Neural cell (in vitro differentiated cells): ENCODE data around the gene BTG4. TPM values are rescaled to one million over a fixed set of nuclear protein-coding genes. Genes with fewer than 3 reads are reported as not detected.

Experiments used
- H2AFZ ChIP-seq: fragments of 200-600, 300-800 bp; sonication (generic), shearing (Covaris generic); 2 replicates; pipeline ENCODE4 v1.6.0; 2014; ENCODE audit warnings: low read depth, mild to moderate bottlenecking, antibody characterized with exemption, low read length, moderate library complexity
- H3F3A ChIP-seq: fragments of 200-600 bp; shearing (Covaris generic); 2 replicates; pipeline ENCODE4 v1.6.1; 2016; ENCODE audit warnings: mild to moderate bottlenecking, moderate library complexity, mixed read lengths, antibody characterized with exemption, low read length; ENCODE audit not compliant: insufficient read depth, poor library complexity, severe bottlenecking
- H3K27ac ChIP-seq: fragments of 200-600, 300-800 bp; sonication (generic), shearing (Covaris generic); 2 replicates; pipeline ENCODE4 v1.5.1; 2014; ENCODE audit warnings: mild to moderate bottlenecking, low read length, moderate library complexity
- H3K27me3 ChIP-seq: fragments of 300-800, 200-600 bp; sonication (generic), shearing (Covaris generic); 2 replicates; pipeline ENCODE4 v1.6.0; 2014; ENCODE audit warnings: mild to moderate bottlenecking, low read depth, low read length, moderate library complexity; ENCODE audit not compliant: insufficient read depth
- H3K36me3 ChIP-seq: fragments of 300-800, 200-600 bp; sonication (generic), shearing (Covaris generic); 2 replicates; pipeline ENCODE4 v1.5.1; 2014; ENCODE audit warnings: mild to moderate bottlenecking, antibody characterized with exemption, low read length, moderate library complexity; ENCODE audit not compliant: insufficient read depth
- H3K4me2 ChIP-seq: fragments of 300-800, 200-600 bp; sonication (generic), shearing (Covaris generic); 2 replicates; pipeline ENCODE4 v1.6.0; 2014; ENCODE audit warnings: mild to moderate bottlenecking, low read length
- H3K4me3 ChIP-seq: fragments of 300-800, 200-600 bp; sonication (generic), shearing (Covaris generic); 2 replicates; pipeline ENCODE4 v1.5.1; 2014; ENCODE audit warnings: mild to moderate bottlenecking, low read length, moderate library complexity
- H3K79me2 ChIP-seq: fragments of 200-600 bp; shearing (Covaris generic); replicated peaks from 2 replicates; pipeline ENCODE4 v1.6.0; 2014; ENCODE audit warnings: mild to moderate bottlenecking, low read length, moderate library complexity; ENCODE audit not compliant: insufficient read depth
- H3K9ac ChIP-seq: fragments of 300-800, 200-600 bp; sonication (generic), shearing (Covaris generic); 2 replicates; pipeline ENCODE4 v1.6.1; 2016; ENCODE audit warnings: mild to moderate bottlenecking, low read length, mixed read lengths
- H3K9me2 ChIP-seq: fragments of 200-600 bp; shearing (Covaris generic); 2 replicates; pipeline ENCODE4 v1.6.1; 2016; ENCODE audit warnings: mild to moderate bottlenecking, low read length, mixed read lengths; ENCODE audit not compliant: insufficient read depth
- H3K9me3 ChIP-seq: fragments of 200-600, 300-800 bp; sonication (generic), shearing (Covaris generic); 2 replicates; pipeline ENCODE4 v1.6.1; 2016; ENCODE audit warnings: mild to moderate bottlenecking, mixed run types, low read length, moderate library complexity, mixed read lengths
- H4K20me1 ChIP-seq: fragments of 200-600 bp; shearing (Covaris generic); 2 replicates; pipeline ENCODE4 v1.6.1; 2016; ENCODE audit warnings: mild to moderate bottlenecking, mixed run types; ENCODE audit not compliant: insufficient read depth
- EP300 ChIP-seq: fragments of 450-650 bp; conservative IDR thresholded peaks from 2 replicates; pipeline ENCODE4 v1.6.1; 2014; ENCODE audit warnings: antibody characterized with exemption, mild to moderate bottlenecking, moderate library complexity; ENCODE audit not compliant: poor library complexity, severe bottlenecking
- EZH2 ChIP-seq: fragments of 200-600, 300-800 bp; shearing (Covaris generic), sonication (generic); IDR thresholded peaks from 2 replicates; pipeline ENCODE4 v1.6.1; 2014; ENCODE audit warnings: antibody characterized with exemption, low read length, borderline replicate concordance, mild to moderate bottlenecking; ENCODE audit not compliant: insufficient read depth, poor library complexity, severe bottlenecking
- MXI1 ChIP-seq: fragments of 450-650 bp; conservative IDR thresholded peaks from 2 replicates; pipeline ENCODE4 v1.6.1; 2014; ENCODE audit warnings: antibody characterized with exemption, mild to moderate bottlenecking; ENCODE audit not compliant: poor library complexity, severe bottlenecking
- POLR2AphosphoS5 ChIP-seq: IDR thresholded peaks from 2 replicates; pipeline ENCODE4 v1.6.1; 2012
- RAD21 ChIP-seq: fragments of 450-650 bp; conservative IDR thresholded peaks from 2 replicates; pipeline ENCODE4 v1.6.1; 2014; ENCODE audit warnings: antibody characterized with exemption, mild to moderate bottlenecking, moderate library complexity
- SMC3 ChIP-seq: fragments of 450-650 bp; conservative IDR thresholded peaks from 2 replicates; pipeline ENCODE4 v1.6.1; 2014; ENCODE audit warnings: antibody characterized with exemption, mild to moderate bottlenecking, moderate library complexity; ENCODE audit not compliant: poor library complexity
- TAF1 ChIP-seq: IDR thresholded peaks from 2 replicates; pipeline ENCODE4 v1.6.1; 2012; ENCODE audit warnings: low read depth
- polyA plus RNA-seq: library from polyadenylated mRNA; depleted of rRNA; stranded (reverse); fragments of >200 nt; gene quantifications from 2 replicates; pipeline ENCODE4 v1.2.3, GENCODE V29; 2014
- TF ChIP-seq, protein P1 (sequence below): IDR thresholded peaks from 2 replicates; pipeline ENCODE4 v1.6.1; 2012; ENCODE audit warnings: borderline replicate concordance
- TF ChIP-seq, protein P2 (sequence below): fragments of 450-650 bp; IDR thresholded peaks from 2 replicates; pipeline ENCODE4 v1.5.1; 2014; ENCODE audit warnings: antibody characterized with exemption, mild to moderate bottlenecking, moderate library complexity; ENCODE audit not compliant: poor library complexity, severe bottlenecking

The BTG4 gene
- polyA plus RNA-seq, 1 donor from 2014 or later = not detected

DNA sequence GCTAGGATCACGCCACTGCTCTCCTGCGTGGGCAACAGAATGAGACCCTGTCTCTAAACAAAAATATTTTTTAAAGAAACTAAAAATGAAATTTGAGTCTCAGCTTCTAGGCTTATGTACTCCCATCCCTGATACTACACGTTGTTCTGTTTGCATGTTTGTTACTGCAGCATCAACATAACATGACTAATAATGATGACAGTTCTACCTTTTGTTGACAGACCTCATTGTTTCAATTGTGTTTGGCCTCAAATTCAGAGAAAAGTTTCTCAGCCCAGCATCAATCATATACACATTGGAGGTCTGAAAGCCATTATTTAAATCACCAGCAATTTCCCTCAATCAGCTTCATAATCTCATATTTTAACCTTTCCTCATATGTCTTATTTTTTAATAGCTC is 49.1 kb upstream of the BTG4 start:
- no peak overlapping the region for H2AFZ ChIP-seq
- H3K27ac ChIP-seq = no peak overlapping the region
- H3K27me3 ChIP-seq = no peaks in the 10 kb centered on the region
- no peaks in the 10 kb centered on the region for H3K9me3 ChIP-seq
- H3K79me2 ChIP-seq = no peaks in the 10 kb centered on the region
- H3K9me2 ChIP-seq = no peaks in the 10 kb centered on the region
- no peak overlapping the region for H3K4me2 ChIP-seq
- no peak overlapping the region for H3K9ac ChIP-seq
- H4K20me1 ChIP-seq = no peaks in the 10 kb centered on the region
- H3K36me3 ChIP-seq = no peaks in the 10 kb centered on the region
- H3F3A ChIP-seq = no peaks in the 10 kb centered on the region
- H3K4me3 ChIP-seq = no peak overlapping the region
- TF ChIP-seq, protein P1, sequence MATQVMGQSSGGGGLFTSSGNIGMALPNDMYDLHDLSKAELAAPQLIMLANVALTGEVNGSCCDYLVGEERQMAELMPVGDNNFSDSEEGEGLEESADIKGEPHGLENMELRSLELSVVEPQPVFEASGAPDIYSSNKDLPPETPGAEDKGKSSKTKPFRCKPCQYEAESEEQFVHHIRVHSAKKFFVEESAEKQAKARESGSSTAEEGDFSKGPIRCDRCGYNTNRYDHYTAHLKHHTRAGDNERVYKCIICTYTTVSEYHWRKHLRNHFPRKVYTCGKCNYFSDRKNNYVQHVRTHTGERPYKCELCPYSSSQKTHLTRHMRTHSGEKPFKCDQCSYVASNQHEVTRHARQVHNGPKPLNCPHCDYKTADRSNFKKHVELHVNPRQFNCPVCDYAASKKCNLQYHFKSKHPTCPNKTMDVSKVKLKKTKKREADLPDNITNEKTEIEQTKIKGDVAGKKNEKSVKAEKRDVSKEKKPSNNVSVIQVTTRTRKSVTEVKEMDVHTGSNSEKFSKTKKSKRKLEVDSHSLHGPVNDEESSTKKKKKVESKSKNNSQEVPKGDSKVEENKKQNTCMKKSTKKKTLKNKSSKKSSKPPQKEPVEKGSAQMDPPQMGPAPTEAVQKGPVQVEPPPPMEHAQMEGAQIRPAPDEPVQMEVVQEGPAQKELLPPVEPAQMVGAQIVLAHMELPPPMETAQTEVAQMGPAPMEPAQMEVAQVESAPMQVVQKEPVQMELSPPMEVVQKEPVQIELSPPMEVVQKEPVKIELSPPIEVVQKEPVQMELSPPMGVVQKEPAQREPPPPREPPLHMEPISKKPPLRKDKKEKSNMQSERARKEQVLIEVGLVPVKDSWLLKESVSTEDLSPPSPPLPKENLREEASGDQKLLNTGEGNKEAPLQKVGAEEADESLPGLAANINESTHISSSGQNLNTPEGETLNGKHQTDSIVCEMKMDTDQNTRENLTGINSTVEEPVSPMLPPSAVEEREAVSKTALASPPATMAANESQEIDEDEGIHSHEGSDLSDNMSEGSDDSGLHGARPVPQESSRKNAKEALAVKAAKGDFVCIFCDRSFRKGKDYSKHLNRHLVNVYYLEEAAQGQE = no peak
- TF ChIP-seq POLR2AphosphoS5 (no peak), TAF1 (no peak), MXI1 (no peak), EP300 (no peak), RAD21 (no peak), SMC3 (no peak), EZH2 (no peak)
- TF ChIP-seq, protein P2, sequence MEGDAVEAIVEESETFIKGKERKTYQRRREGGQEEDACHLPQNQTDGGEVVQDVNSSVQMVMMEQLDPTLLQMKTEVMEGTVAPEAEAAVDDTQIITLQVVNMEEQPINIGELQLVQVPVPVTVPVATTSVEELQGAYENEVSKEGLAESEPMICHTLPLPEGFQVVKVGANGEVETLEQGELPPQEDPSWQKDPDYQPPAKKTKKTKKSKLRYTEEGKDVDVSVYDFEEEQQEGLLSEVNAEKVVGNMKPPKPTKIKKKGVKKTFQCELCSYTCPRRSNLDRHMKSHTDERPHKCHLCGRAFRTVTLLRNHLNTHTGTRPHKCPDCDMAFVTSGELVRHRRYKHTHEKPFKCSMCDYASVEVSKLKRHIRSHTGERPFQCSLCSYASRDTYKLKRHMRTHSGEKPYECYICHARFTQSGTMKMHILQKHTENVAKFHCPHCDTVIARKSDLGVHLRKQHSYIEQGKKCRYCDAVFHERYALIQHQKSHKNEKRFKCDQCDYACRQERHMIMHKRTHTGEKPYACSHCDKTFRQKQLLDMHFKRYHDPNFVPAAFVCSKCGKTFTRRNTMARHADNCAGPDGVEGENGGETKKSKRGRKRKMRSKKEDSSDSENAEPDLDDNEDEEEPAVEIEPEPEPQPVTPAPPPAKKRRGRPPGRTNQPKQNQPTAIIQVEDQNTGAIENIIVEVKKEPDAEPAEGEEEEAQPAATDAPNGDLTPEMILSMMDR = no peak

- no peak overlapping the region for H3K4me2 ChIP-seq
- H3K4me3 ChIP-seq = no peak overlapping the region
- no peaks in the 10 kb centered on the region for H3K27me3 ChIP-seq
- no peak overlapping the region for H3K9ac ChIP-seq
- no peak overlapping the region for H2AFZ ChIP-seq
- H3F3A ChIP-seq = no peaks in the 10 kb centered on the region
- no peak overlapping the region for H3K27ac ChIP-seq
- H3K36me3 ChIP-seq = no peaks in the 10 kb centered on the region
- H4K20me1 ChIP-seq = no peaks in the 10 kb centered on the region
- no peaks in the 10 kb centered on the region for H3K9me2 ChIP-seq
- TF ChIP-seq, protein P2 = no peak
- TF ChIP-seq TAF1 = no peak
- no peak for TF ChIP-seq SMC3
- TF ChIP-seq, protein P1 = no peak
- TF ChIP-seq RAD21 = no peak
- no peak for TF ChIP-seq MXI1
- no peak for TF ChIP-seq POLR2AphosphoS5
- TF ChIP-seq EP300 = no peak
- no peak for TF ChIP-seq EZH2
- no peaks in the 10 kb centered on the region for H3K79me2 ChIP-seq
- H3K9me3 ChIP-seq = no peaks in the 10 kb centered on the region
These were observed 48.6 kb upstream of the BTG4 start for GRCh38 chr11:111560800-111561199.
